ENCODE measurements around the gene RCOR3. TPM values are rescaled to one million over a fixed set of nuclear protein-coding genes. Genes with fewer than 3 reads are reported as not detected.
"Not testable (repeated sequence)": the region's sequence is repeated elsewhere in the genome, so short reads cannot be mapped to it uniquely, and the experiment has no call there.

RCOR3 gene
- total RNA-seq, 1 donor from 2014 or later, result 42.1 TPM

DNA sequence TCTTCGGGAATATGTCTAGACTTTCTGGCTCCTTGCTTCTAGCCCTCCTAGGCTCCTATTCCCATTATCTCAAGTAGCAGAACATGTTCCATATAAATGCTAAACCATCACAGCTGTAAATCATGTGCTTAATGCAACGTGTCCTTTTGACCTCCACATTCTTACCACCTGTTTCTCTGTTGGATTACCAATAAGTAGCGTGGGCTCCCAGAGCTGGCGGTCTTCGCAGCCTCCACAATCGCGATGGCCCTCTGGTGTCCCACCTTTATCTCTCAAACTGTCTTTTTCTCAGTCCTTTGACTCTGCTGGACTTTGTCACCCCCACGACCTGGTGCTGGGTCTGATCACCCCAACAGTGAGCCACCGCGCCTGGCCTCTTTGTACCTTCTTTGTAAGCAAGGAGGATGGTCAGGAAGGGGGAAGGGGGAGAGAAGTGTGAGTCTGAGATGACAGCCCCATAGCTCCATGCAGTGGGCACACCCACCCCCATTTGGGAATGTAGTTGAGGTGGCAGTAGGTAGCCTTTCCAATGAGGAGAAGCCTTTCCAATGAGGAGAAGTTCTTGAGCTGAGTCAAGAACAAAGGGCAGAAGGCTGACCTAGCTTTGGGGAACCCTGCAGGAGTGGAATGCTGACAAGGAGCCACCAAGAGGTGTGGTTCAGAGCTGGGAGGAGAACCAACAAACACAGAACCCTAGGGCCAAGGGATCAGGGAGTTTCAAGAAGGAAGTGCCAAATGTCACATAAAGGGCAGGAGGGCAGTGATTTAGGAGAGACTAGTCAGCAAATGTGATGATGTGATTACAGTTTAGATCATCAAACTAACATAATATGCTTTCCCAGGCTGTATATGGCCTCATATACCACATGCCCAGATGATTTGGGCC, 81.7 kb downstream of the RCOR3 start:
- DNase-seq (ENCODE audit: low spot score), result no peak

DNA sequence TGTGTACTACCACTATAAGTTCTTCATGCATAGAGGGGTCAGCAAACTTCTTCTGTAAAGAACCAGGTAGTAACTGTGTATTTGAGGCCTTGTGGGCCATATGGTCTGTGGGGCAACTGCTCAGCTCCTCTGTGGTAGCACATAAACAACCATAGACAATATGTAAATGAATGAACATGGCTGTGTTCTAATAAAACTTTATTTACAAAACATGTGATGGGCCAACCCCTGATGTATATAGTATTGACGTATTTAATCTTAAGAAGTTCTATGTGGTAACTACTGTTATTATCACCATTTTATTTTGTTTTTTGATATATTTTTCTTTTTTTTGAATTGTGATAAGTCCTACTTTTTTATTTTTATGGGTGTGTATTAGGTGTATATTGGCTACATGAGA, 82.8 kb downstream of the RCOR3 start:
- DNase-seq (ENCODE audit: low spot score), result no peak

DNA sequence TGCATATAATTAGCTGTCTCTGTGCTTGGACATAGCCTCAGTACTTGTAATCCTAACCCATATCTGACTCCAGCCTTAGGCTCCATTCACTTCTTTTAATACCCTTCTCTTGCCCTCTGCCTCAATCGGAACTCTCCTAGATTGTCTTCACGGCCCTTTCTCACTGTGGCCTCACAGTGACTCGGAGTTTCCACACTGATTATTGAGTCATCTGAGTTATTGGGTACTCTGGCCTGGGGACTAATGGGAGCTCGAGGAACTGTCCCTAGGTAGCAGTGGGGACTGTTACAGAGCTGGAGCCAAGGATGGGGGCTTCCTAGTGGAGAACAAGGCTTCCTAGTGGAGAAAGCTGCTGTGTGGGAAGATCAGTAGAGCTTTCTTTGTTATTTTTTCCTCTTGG, 84.4 kb downstream of the RCOR3 start:
- no peak for DNase-seq (ENCODE audit: low spot score)

DNA sequence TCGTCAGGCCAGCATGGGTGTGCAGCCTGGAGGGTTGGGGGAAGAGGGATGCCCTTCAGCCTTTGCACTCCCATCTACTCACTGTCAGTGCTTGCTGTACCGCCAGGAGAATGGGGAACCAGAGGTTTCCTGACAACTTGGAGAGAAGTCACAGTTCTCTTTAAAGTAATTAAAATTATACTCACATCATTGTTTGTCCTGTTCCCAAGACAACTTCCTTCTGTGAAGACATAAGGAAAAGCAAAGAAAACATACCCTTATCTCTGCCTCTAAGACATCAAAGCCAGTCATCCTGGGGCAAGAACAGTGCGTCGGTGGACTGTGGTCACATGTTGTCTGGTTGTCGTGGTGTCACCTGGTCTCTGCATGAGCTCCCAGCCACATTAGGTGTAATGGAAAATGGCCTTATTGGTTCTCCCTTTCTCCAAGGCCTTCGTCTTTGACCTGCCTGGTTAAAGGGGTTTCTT, 85.0 kb downstream of the RCOR3 start:
- DNase-seq (ENCODE audit: low spot score), result no peak

DNA sequence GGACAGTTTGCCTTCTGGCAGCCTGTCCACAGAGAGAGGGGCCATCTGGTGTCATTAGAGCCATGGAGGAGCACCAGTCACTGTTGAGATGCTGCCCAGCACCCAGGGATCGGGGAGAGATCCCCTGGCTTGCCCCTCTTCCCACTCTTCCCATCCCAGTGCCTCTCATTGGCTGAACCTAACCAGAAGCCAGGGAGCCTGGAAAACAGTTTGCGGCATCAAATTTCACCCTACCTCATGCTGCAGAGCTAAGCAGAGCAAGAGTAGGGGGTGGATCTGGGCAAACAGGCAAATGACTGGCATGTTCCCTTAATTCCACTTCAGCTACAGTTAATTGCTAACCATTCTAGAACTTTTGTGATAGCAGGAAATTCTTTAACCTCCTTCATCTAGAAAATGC, 86.6 kb downstream of the RCOR3 start:
- no peak for DNase-seq (ENCODE audit: low spot score)

DNA sequence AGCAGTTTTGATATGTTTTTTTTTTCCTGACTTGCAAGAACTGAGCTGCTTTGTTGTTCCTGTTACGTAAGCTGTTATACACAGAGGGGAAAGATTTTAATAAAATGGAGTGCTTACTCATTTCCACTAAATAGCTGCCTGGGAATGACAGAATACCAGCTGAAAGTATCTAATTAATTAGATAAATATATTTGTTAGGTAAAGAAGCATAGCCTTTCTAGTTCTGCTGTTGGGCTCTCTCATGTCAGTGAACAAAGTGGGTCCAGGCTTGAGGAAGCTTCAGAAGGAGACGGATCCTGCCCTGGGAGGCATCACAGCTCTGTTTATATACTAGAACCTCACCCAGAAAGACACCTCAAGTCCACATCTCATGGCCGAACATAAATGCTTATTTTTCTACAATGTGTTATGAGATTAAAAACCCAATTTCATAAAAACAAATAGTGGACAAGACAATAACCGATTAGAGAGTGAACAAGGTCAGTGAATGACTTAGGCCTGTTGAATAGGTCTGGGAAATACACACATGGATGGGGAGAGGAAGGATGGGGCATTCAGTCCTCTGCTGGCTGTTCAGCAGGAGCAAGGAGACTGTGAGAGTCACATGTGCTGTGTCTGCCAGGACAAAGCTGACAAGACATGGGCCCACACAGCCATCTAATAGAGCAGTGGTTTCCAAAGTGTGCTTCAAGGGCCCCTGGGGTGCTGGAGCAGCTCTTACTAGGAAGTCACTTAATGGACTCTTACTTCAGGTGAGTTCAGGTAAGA, 88.1 kb downstream of the RCOR3 start:
- no peak for DNase-seq (ENCODE audit: low spot score)

DNA sequence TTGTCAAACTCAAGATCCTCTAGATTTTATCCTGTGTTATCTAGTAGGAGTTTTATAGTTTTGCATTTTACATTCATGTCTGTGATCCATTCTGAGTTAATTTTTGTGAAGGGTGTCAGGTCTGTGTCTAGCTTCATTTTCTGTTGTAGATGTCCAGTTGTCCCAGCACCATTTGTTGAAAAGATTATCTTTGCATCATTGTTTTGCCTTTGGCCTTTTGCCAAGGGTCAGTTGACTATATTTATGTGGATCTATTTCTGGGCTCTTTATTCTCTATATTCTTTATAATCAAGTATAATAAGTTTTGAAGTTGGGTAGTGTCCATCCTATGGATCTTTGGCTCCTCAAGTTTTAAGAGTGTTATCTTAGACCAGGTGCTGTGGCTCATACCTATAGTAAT, 89.4 kb downstream of the RCOR3 start:
- DNase-seq (ENCODE audit: low spot score), result no peak

DNA sequence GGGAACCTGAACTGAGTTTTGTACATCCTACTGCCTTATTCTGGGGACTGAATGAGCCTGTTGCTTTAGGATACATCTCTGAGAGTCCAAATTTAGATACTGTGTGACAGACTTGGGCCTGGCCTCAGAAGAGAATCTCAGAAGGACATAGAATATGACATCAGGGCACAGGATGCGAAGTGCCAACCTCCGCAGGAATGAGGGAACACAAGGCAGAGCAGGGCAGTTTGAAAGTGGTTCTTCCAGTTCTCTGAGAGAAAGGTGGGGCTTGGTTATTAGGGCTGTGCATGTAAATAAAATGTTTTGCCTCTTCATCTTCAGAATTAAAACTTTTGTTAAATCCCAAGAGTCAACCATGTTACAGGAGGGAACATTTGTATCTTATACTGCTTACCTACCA, 90.6 kb downstream of the RCOR3 start:
- DNase-seq (ENCODE audit: low spot score), result no peak

DNA sequence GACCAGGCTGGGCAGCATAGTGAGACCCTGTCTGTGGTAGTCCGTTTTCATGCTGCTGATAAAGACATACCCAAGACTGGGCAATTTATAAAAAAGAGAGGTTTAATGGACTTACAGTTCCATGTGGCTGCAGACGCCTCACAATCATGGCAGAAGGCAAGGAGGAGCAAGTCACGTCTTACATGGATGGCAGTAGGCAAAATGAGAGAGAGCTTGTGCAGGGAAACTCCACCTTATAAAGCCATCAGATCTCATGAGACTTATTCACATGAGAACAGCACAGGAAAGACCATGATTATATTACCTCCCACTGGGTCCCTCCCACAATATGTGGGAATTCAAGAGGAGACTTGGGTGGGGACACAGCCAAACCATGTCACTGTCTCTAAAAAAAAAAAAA, 92.9 kb downstream of the RCOR3 start:
- DNase-seq (ENCODE audit: low spot score), result not testable (repeated sequence)

DNA sequence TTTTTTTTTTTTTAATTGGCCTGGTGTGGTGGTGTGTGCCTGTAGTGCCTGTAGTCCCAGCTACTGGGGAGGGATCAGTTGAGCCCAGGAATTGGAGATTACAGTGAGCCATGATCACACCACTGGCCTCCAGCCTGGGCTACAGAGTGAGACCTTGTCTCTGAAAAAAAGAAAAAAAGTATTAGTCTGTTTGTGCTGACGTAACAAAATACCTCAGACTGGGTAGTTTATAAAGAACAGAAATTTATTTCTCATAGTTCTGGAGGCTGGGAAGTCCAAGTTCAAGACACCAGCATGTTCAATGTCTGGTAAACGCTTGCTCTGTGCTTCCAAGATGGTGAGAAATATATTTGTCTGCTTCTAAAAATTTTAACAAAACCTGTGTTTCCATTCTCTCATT, 93.3 kb downstream of the RCOR3 start:
- DNase-seq (ENCODE audit: low spot score), result no peak

DNA sequence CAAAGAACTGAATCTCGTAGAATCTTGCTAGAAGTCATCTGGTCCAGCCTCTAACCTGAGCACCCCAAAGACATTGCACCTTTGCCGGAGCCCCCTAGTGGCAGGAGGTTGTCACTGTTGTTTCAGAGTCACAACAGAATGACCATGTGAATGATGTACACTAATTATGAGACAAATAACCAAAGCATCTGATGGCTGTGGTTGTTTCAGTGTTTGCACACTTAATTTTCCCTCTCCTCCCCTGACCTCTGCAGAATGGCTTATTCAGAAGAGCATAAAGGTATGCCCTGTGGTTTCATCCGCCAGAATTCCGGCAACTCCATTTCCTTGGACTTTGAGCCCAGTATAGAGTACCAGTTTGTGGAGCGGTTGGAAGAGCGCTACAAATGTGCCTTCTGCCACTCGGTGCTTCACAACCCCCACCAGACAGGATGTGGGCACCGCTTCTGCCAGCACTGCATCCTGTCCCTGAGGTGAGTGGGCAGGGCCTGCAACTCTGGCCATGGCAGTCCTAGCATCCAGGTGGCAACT, 93.9 kb downstream of the RCOR3 start:
- DNase-seq (ENCODE audit: low spot score), result peak; percentile 41

DNA sequence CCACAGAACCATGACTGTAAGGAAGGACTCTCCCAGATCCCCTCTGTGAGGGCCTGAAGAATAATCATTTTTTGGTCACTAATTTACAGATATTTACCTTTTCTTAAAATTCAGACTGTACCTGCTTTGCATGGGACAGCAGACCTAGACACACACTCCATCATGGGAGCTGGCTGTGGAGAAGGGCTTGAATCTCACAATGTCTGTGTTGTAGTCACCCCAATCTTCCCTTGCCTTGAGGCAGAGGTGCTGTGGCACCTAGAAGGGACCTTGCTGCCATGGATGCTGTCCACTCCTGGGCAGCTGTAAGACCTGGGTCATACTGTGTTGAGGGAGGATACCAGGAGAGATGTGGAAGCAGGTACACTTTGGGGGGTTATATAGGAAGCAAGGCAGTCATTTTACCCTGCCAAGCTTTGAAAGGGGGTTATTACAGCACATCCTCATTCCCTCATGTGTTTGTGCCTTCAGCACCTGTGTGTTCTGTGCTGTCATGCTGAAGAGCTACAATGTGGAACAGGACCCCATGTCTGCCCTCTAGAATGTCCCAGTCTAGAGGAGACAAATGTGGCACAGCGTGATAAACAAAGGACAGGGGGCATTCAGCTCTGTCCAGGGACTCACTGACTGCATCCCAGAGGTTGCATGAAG, 94.5 kb downstream of the RCOR3 start:
- DNase-seq (ENCODE audit: low spot score), result no peak

DNA sequence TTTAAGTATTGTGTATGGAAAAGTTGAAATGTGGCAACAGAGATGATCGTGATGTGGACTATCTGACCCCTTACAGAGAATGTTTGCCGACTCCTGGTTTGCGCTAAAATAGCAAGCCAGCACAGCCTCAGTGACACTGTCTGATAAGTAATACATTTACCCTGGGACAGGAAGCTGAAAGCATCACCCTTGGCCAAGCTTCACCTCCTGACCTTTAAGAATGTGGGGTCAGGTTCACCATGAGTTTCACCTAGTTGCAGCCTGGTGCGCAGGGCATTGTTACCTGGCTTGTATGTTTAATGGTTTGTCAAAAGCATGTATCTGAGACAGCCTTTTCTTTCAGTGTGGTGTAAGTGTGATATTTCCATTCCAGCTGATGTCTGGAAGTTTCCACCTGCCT, 96.7 kb downstream of the RCOR3 start:
- no peak for DNase-seq (ENCODE audit: low spot score)

DNA sequence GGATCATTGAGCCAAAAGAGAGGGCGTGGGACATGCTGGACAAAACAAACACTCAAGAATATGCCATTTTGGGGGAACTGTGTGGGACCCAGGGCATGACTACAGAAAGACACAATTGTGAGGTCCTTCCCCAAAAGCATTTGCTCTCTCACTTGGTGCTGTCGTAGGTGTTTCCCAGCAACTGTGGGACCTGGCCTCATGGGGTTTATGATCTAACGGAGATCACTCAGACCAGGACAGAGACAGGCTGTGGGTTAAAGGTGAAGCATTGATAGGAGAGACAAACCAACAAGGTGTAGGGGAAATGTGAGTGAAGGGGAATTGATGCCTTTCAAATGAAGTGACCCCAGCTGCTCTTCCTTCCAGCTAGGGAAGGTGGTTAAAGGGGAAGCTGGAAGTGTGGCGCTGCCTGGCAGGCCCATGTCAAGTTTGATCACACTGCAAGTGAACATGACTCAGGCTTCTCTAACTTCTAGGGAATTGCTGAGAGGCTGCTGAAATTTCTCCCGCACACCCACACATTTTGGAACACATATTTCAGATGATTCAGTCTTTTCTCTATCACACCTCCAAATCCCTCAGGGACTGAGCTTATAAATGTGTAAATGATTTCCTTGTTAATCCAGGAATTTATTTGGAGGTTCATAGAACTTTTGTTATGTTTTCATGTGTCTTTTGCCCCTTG, 97.7 kb downstream of the RCOR3 start:
- no peak for DNase-seq (ENCODE audit: low spot score)

DNA sequence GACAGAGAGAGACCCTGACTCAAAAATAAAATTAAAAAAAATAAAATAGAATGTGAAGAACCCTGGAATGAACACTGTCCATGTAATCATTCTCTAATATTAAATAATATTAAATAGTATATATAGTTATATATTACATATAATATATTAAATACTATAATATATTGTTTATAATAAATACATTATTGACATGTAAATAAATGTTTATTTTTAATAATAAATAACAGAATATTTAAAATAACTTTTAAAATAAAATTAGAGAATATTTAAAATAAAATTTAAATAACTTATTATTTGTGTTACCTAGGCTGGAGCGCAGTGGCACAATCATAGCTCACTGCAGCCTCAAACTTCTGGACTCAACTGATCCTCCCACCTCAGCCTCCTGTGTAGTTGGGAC, 99.5 kb downstream of the RCOR3 start:
- no peak for DNase-seq (ENCODE audit: low spot score)

DNA sequence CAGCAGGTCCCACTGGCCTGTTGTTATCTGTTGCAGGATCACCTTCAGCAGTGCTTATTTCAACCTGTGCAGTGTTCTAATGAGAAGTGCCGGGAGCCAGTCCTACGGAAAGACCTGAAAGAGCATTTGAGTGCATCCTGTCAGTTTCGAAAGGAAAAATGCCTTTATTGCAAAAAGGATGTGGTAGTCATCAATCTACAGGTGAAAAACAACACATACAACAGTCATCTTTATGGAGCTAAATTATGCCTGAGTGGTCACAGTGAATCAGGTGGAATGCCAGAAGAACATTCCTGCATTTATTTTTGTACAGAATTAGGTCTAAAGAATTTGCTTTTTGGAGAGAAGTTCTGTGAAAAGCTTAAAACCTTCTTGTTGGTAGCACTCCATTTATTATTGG, 100.7 kb downstream of the RCOR3 start:
- DNase-seq (ENCODE audit: low spot score), result no peak

DNA sequence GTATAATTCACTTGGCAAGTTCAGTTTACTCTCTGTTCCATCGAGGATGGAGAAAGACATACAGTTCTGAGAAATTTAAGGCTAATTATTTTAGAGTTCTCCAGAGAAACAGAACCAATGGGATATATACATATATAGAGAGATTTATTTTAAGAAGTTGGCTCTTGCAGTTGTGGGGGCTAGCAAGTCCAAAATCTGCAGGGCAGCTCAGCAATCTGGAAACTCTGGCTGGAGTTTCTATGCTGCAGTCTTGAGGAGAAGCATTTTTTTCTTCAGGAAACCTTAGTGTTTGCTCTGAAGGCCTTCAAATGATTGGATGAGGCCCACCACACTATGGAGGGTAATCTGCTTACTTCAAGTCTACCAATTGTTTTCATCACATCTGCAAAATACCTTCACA, 102.0 kb downstream of the RCOR3 start:
- DNase-seq (ENCODE audit: low spot score), result no peak

All from mucosa of gallbladder (tissue), 1 donor.